SH-SY5Y (cell line): ENCODE data around the gene HGS.

Experiments
- GATA2 ChIP-seq: IDR thresholded peaks from 2 replicates; pipeline ENCODE4 v1.6.1; 2011; ENCODE audit warnings: mild to moderate bottlenecking, low read depth, low read length
- GATA3 ChIP-seq: IDR thresholded peaks from 2 replicates; pipeline ENCODE4 v1.6.1; 2011; ENCODE audit warnings: low read depth, mild to moderate bottlenecking, low read length, moderate library complexity

- TF ChIP-seq GATA2 (no peak), GATA3 (no peak)
Measured at GRCh38 chr17:81723651-81724209, 39.9 kb downstream of the HGS start.
